ENCODE data around the gene DMD.

DNA sequence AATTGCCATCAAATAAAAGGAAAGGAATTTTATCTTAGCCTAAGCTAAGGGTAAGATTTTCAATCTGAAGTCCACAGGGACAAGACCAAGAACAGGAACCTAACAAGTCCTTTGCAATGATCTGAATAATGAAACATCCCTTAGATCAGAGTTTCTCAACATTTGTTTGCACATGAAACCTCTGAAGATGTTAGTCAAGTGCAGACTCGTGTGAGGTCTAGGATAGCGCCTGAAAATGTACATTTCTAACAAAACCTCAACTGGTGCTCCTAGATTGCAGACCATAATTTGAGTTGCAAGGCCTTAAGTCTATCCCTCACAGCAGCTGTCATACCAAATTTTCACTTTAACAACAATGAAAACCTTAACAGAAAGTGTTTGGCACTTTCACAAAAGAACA is 337.6 kb downstream of the DMD start:
- TF ChIP-seq, protein P1, sequence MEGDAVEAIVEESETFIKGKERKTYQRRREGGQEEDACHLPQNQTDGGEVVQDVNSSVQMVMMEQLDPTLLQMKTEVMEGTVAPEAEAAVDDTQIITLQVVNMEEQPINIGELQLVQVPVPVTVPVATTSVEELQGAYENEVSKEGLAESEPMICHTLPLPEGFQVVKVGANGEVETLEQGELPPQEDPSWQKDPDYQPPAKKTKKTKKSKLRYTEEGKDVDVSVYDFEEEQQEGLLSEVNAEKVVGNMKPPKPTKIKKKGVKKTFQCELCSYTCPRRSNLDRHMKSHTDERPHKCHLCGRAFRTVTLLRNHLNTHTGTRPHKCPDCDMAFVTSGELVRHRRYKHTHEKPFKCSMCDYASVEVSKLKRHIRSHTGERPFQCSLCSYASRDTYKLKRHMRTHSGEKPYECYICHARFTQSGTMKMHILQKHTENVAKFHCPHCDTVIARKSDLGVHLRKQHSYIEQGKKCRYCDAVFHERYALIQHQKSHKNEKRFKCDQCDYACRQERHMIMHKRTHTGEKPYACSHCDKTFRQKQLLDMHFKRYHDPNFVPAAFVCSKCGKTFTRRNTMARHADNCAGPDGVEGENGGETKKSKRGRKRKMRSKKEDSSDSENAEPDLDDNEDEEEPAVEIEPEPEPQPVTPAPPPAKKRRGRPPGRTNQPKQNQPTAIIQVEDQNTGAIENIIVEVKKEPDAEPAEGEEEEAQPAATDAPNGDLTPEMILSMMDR (IDR thresholded peaks at IDR 0.05), result no peak
- TF ChIP-seq POLR2A (IDR thresholded peaks at IDR 0.05), result no peak
